Measurements from ENCODE around the gene NAALAD2.
"Not testable (repeated sequence)": the region's sequence is repeated elsewhere in the genome, so short reads cannot be mapped to it uniquely, and the experiment has no call there.

Gene NAALAD2

GRCh38 chr11:90192869-90193582 lies 58.6 kb downstream of the NAALAD2 start:
- no peak for DNase-seq (ENCODE audit: low read depth, low spot score)

- DNase-seq (ENCODE audit: low read depth, low spot score): no peak
Measured at GRCh38 chr11:90197377-90197776, 62.9 kb downstream of the NAALAD2 start.

- DNase-seq (ENCODE audit: low read depth, low spot score): no peak
Measured at GRCh38 chr11:90202342-90202741, 67.9 kb downstream of the NAALAD2 start.

GRCh38 chr11:90204407-90204806 lies 69.9 kb downstream of the NAALAD2 start:
- no peak for DNase-seq (ENCODE audit: low read depth, low spot score)

GRCh38 chr11:90204832-90205646 lies 70.6 kb downstream of the NAALAD2 start:
- DNase-seq (ENCODE audit: low read depth, low spot score): no peak

- DNase-seq (ENCODE audit: low read depth, low spot score): not testable (repeated sequence)
Measured at GRCh38 chr11:90207992-90208391, 73.5 kb downstream of the NAALAD2 start.

- no peak for DNase-seq (ENCODE audit: low read depth, low spot score)
Measured at GRCh38 chr11:90208857-90209256, 74.4 kb downstream of the NAALAD2 start.

GRCh38 chr11:90213322-90213721 lies 78.9 kb downstream of the NAALAD2 start:
- DNase-seq (ENCODE audit: low read depth, low spot score): no peak

- no peak for DNase-seq (ENCODE audit: low read depth, low spot score)
Measured at GRCh38 chr11:90216611-90217010, 82.1 kb downstream of the NAALAD2 start.

GRCh38 chr11:90218606-90219005 lies 84.1 kb downstream of the NAALAD2 start:
- no peak for DNase-seq (ENCODE audit: low read depth, low spot score)

- DNase-seq (ENCODE audit: low read depth, low spot score): no peak
Measured at GRCh38 chr11:90219438-90219837, 85.0 kb downstream of the NAALAD2 start.

GRCh38 chr11:90220391-90220790 lies 85.9 kb downstream of the NAALAD2 start:
- no peak for DNase-seq (ENCODE audit: low read depth, low spot score)

- no peak for DNase-seq (ENCODE audit: low read depth, low spot score)
Measured at GRCh38 chr11:90221803-90222458, 87.5 kb downstream of the NAALAD2 start.

GRCh38 chr11:90222459-90223247 lies 88.2 kb downstream of the NAALAD2 start, which contains the start of gene CHORDC1:
TSS of gene CHORDC1 (minus strand) at chr11:90223049. CDS start at chr11:90222954, 95 bp downstream.
- no peak for DNase-seq (ENCODE audit: low read depth, low spot score)

GRCh38 chr11:90223248-90223585 lies 88.8 kb downstream of the NAALAD2 start:
- no peak for DNase-seq (ENCODE audit: low read depth, low spot score)

GRCh38 chr11:90228056-90228455 lies 93.6 kb downstream of the NAALAD2 start:
- DNase-seq (ENCODE audit: low read depth, low spot score): no peak

- no peak for DNase-seq (ENCODE audit: low read depth, low spot score)
Measured at GRCh38 chr11:90229791-90230190, 95.3 kb downstream of the NAALAD2 start.

- no peak for DNase-seq (ENCODE audit: low read depth, low spot score)
Measured at GRCh38 chr11:90234977-90235376, 100.5 kb downstream of the NAALAD2 start.

- no peak for DNase-seq (ENCODE audit: low read depth, low spot score)
Measured at GRCh38 chr11:90235526-90235925, 101.1 kb downstream of the NAALAD2 start.

GRCh38 chr11:90237004-90237403 lies 102.5 kb downstream of the NAALAD2 start:
- no peak for DNase-seq (ENCODE audit: low read depth, low spot score)

GRCh38 chr11:90239967-90240636 lies 105.6 kb downstream of the NAALAD2 start:
- not testable (repeated sequence) for DNase-seq (ENCODE audit: low read depth, low spot score)
